Liver (tissue), 9 donors: ENCODE measurements around the gene FAM153A. TPM values are rescaled to one million over a fixed set of nuclear protein-coding genes. Genes with fewer than 3 reads are reported as not detected.
"Not testable (repeated sequence)": the region's sequence is repeated elsewhere in the genome, so short reads cannot be mapped to it uniquely, and the experiment has no call there.

Experiments used
- DNase-seq: peaks from one replicate; pipeline ENCODE4 v3.0.0-alpha.2; 2017; ENCODE audit warnings: low spot score
- H3K27ac ChIP-seq, 2 donors: one replicate each; pipeline ENCODE4 v1.7.0; 2013; ENCODE audit warnings: inconsistent platforms in 2 of 2, low read length in 2 of 2, control low read depth in 1 of 2, low read depth in 1 of 2, mild to moderate bottlenecking in 1 of 2
- H3K27me3 ChIP-seq, 4 donors: one replicate each; pipeline versions ENCODE4 v1.6.1 to v1.7.0; 2013; ENCODE audit warnings: low read length in 3 of 4, inconsistent platforms in 1 of 4, mild to moderate bottlenecking in 1 of 4, moderate library complexity in 1 of 4; ENCODE audit not compliant: control insufficient read depth in 4 of 4, insufficient read depth in 4 of 4
- H3K36me3 ChIP-seq, 4 donors: one replicate each; pipeline versions ENCODE4 v1.6.1 to v1.7.0; 2013; ENCODE audit warnings: low read length in 3 of 4, mild to moderate bottlenecking in 3 of 4, low read depth in 1 of 4, moderate library complexity in 1 of 4; ENCODE audit not compliant: control insufficient read depth in 4 of 4, insufficient read depth in 3 of 4
- H3K4me1 ChIP-seq, 4 donors: one replicate each; pipeline versions ENCODE4 v1.6.1 to v1.7.0; 2013; ENCODE audit warnings: low read length in 3 of 4, mild to moderate bottlenecking in 3 of 4, moderate library complexity in 1 of 4; ENCODE audit not compliant: control insufficient read depth in 4 of 4, insufficient read depth in 4 of 4
- H3K4me3 ChIP-seq, 3 donors: one replicate each; pipeline versions ENCODE4 v1.6.1 to v1.7.0; 2013; ENCODE audit warnings: low read length in 3 of 3, control low read depth in 1 of 3, low read depth in 1 of 3, mild to moderate bottlenecking in 1 of 3
- H3K9ac ChIP-seq, 2 donors: one replicate each; pipeline ENCODE4 v1.7.0; 2013; ENCODE audit warnings: low read length in 2 of 2, mild to moderate bottlenecking in 2 of 2, moderate library complexity in 2 of 2, control low read depth in 1 of 2, low read depth in 1 of 2
- H3K9me3 ChIP-seq, 4 donors: one replicate each; pipeline versions ENCODE4 v1.6.1 to v1.7.0; 2013; ENCODE audit warnings: low read length in 3 of 4; ENCODE audit not compliant: control insufficient read depth in 4 of 4
- WGBS: extraction: QIAGEN DNeasy Blood & Tissue Kit; methylation state at CpG from one replicate; pipeline ENCODE4 v1.1.7; 2013; 5-methylcytosine and 5-hydroxymethylcytosine counted together
- polyA plus RNA-seq, 2 donors: library from polyadenylated mRNA; stranded (reverse) in 1 of 2; unstranded in 1 of 2; fragments of 200-250 nt in 1 of 2; fragments of >200 nt in 1 of 2; fragmentation: Nextera tagmentation in 1 of 2; extraction: Ambion mirVana in 1 of 2; gene quantifications; one replicate each; pipeline versions ENCODE4 v1.2.1 to v1.2.3, GENCODE V29; 2013 to 2015
- total RNA-seq, 2 donors: library from RNA; depleted of rRNA; stranded (reverse); fragments of >200 nt; gene quantifications; one replicate each; pipeline ENCODE4 v1.2.3, GENCODE V29; 2014
- donor health status: healthy.
- donor health status: healthy.
- donor health status: healthy.
- donor health status: healthy.
- donor health status: healthy.

FAM153A gene
- total RNA-seq: 1 to 10 TPM in 1 of 2 donors, under 1 TPM in 1; 0.70 to 3.9 TPM
- under 1 TPM; 0.48 to 0.54 TPM for polyA plus RNA-seq

GRCh38 chr5:177782792-177783633 lies at the start of gene FAM153A:
TSS of gene FAM153A (minus strand) at chr5:177782899.
- not testable (repeated sequence) for H3K27me3 ChIP-seq, H3K9me3 ChIP-seq, H3K27ac ChIP-seq, H3K9ac ChIP-seq, H3K4me1 ChIP-seq, H3K36me3 ChIP-seq, H3K4me3 ChIP-seq, DNase-seq
- WGBS: 8% methylated on average over 30 of the region's 67 CpGs

- WGBS: 71% methylated on average over 4 of the region's 4 CpGs
- DNase-seq: not testable (repeated sequence)
These were observed 49.6 kb upstream of the FAM153A start for GRCh38 chr5:177832287-177832686.

GRCh38 chr5:177826073-177826472 lies 43.4 kb upstream of the FAM153A start:
- not testable (repeated sequence) for H3K9me3 ChIP-seq, H3K27me3 ChIP-seq, H3K4me3 ChIP-seq, H3K36me3 ChIP-seq, H3K27ac ChIP-seq, H3K4me1 ChIP-seq, DNase-seq, H3K9ac ChIP-seq
- no CpG with 5 or more reads among the region's 4 CpGs for WGBS

More at GRCh38 chr5:177832287-177832686, 49.6 kb upstream of the FAM153A start:
- H3K4me3 ChIP-seq, H3K27me3 ChIP-seq, H3K9ac ChIP-seq, H3K9me3 ChIP-seq, H3K4me1 ChIP-seq, H3K36me3 ChIP-seq, H3K27ac ChIP-seq: not testable (repeated sequence)

- not testable (repeated sequence) for DNase-seq, H3K36me3 ChIP-seq, H3K4me1 ChIP-seq, H3K9me3 ChIP-seq, H3K27me3 ChIP-seq, H3K27ac ChIP-seq, H3K4me3 ChIP-seq, H3K9ac ChIP-seq
- WGBS: no CpG with 5 or more reads among the region's 2 CpGs
These were observed 42.1 kb upstream of the FAM153A start for GRCh38 chr5:177824776-177825175.

- not testable (repeated sequence) for H3K9me3 ChIP-seq, DNase-seq, H3K4me1 ChIP-seq, H3K27ac ChIP-seq, H3K9ac ChIP-seq, H3K4me3 ChIP-seq, H3K36me3 ChIP-seq, H3K27me3 ChIP-seq
- WGBS: no CpG with 5 or more reads among the region's 3 CpGs
These were observed 39.8 kb upstream of the FAM153A start for GRCh38 chr5:177822489-177822888.

GRCh38 chr5:177819664-177820063 lies 37.0 kb upstream of the FAM153A start:
- not testable (repeated sequence) for H3K4me3 ChIP-seq, H3K4me1 ChIP-seq, H3K27ac ChIP-seq, DNase-seq, H3K36me3 ChIP-seq, H3K9me3 ChIP-seq, H3K9ac ChIP-seq, H3K27me3 ChIP-seq
- WGBS: no CpG with 5 or more reads among the region's 1 CpG

- H3K9ac ChIP-seq, DNase-seq, H3K27me3 ChIP-seq, H3K27ac ChIP-seq, H3K9me3 ChIP-seq, H3K36me3 ChIP-seq, H3K4me1 ChIP-seq, H3K4me3 ChIP-seq: not testable (repeated sequence)
- WGBS: no CpG with 5 or more reads among the region's 2 CpGs
These were observed 30.2 kb upstream of the FAM153A start for GRCh38 chr5:177812814-177813425.

- not testable (repeated sequence) for H3K36me3 ChIP-seq, H3K27me3 ChIP-seq, H3K9me3 ChIP-seq, DNase-seq, H3K27ac ChIP-seq, H3K4me1 ChIP-seq, H3K4me3 ChIP-seq, H3K9ac ChIP-seq
- 92% methylated on average over 1 of the region's 6 CpGs for WGBS
These were observed 29.6 kb upstream of the FAM153A start for GRCh38 chr5:177812160-177812743.
